GM19467 (cell line): ENCODE results near the gene BCORL1.

ENCODE experiments used
- ATAC-seq: cut with Tn5 transposase; IDR thresholded peaks from one replicate; pipeline ENCODE4 v1.9.1; 2021; ENCODE audit warnings: mild to moderate bottlenecking, moderate library complexity; ENCODE audit not compliant: unreplicated experiment

BCORL1 gene

DNA sequence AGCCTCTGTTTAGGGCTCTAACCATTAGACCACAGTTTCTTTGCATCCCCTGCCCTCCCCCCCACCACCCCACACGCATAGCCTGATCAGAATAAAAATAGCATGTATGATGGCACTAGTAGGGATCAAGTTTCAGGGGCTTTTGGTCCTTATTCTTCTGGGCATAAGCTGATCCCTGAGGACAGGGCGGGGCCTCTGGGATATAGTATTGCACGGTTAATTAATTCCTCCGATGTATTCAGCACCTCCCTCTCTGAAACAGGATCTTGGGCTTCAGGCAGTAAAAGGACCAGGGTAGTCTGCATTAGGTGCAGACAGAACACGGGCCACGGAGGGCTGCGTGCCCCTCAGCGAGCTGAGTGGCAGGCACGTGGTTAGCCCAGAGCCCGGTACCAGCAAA, 70.8 kb downstream of the BCORL1 start:
- no peak for ATAC-seq

DNA sequence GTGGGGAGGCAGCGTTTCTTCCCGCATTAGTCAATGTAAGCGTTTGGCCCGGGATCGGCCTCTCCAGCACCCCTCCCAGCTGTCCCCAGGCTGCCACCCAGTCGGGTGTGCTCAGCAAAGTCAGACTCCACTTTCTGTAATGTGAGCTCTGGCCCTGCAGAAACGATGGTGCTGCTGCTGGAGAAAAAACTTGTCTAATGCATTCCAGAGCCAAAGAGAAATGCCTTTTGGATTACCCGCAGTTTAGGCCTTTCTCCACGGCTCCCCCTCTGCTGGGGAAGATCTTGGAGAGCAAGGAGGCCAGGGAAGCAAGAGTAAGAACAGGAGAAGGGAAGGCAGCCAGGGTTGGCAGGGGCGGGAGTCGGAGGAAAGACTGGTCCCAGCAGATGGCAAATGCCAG, 72.7 kb downstream of the BCORL1 start:
- no peak for ATAC-seq

DNA sequence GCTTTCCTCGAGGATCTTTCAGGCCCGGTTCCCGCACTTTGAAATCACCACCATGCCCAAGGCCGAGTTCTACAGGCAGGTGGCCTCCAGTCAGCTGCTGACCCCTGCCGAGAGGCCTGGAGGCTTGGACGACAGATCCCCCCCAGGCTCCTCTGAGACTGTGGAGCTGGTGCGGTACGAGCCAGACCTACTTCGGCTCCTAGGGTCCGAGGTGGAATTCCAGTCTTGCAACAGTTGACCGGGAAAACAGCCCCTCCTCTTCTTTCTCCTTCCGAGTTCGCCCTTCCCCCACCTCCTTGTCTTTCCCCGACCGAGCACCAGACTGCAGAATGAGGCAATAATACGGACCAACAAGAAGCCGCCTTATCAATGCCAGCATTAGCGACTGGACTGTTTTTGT, 73.5 kb downstream of the BCORL1 start:
- no peak for ATAC-seq

DNA sequence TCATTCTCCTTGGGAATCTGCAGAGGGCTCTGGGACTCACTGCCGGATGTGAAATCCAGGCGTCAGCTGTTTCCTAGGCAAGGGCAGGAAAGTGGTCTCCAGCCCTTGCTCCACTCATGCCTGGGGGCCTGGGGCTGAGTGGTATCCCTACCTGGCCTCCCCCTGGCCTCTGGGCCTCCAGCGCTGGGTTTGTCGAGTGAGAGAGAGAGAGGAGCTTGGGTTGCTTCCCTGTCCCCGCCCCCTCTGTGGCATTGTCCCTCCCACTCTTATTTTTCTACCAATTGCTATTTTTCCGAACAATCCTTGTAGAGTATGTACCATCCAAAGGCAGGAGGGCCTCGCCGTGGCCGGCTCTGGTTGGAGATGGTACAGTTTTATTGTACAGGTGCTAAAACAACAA, 74.8 kb downstream of the BCORL1 start:
- no peak for ATAC-seq

DNA sequence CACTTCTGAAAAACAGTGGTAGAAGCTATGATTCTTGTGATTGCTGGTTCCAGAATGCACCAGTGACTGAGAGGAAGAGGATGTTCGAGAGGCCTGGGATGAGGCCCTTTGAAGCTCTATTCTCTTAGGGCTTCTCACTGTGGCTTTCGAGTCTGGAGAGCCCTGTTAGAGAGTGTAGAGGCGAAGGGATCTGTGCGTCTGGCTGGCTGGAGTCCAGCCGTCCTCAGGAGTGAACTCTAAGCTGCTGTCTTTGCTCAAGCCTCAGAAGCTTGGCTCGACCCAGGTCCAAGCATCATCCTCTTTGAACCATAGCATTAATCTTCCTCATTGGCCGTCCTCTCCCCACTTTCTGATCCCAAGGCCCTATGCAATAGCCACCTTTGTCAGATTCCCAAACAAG, 76.2 kb downstream of the BCORL1 start:
- no peak for ATAC-seq

DNA sequence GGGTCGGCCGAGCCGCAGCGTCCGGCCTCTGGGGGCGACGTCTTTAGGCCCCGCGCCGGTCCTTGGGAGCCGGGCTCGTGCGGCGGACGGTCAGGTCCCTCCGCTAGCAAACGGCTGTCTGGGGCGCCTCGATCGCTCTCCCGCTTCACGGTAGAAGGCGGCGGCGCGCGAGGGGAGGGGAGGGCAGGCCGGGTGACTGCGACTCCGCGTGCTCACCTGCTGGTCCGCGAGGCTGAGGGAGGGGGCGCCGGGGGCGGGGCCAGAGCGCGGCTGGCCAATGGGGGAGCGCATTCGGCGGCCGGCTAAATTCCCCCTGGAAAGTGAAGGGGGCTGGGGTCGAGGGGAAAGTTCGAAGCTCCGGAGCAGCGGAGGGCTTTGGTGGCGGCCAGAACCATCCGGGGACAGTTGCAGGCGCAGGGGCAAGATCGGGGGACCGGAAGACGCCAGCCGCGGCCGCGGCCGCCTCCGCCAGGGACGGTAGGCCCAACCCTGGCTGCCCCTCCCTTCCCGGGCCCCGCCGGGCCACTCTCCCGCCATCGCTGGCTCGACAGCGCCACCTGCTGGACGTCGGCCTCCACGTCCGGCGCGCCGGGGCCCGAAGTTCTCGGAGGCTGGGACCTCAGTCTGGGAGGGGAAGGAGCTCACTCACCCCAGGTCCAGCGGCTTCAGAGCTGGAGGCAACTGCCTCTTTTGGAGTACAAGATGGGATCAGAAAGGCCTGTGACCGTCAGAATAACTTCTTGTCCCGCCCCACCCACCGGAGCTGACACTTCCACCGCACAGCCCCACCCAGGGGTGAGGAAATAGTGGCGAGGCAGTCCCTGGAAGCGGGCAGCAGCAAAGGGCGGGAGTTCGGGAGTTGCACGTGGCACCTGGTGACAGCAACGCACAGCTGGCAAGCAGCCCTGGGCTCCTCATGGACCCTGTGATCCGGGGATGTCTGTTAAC, 78.0 kb downstream of the BCORL1 start:
- ATAC-seq: peak; percentile 87

DNA sequence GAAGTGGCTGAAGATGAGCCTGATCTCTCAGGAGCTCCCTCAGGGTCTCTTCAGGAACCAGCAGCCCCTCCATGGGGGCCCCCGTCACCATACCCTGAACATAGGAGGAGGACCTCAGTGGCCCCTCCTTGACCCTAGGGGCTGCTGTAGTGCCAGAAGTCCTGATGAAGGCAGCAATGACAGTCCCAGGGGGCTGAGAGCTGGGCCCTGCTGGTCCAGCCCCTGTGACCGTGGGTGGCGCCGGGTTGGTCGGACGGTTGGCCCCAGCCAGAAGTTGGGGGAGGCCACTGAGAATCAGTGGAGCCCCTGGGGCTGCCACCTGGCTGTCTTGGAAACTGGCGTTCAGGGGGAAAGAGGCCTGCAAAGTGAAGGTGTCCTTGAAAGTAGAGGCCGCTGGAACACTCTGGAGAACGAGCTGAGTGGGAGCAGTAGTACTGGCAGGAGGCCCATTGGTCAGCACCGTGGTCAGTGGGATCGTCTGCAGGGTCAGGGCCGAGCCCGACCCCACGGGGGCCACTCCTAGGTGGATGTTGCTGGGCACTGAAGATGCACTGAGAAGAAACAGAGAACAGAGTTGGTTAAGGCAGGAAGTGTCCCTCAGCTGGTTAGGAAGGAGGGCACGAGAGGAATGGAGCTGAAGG, 84.7 kb downstream of the BCORL1 start:
- no peak for ATAC-seq

DNA sequence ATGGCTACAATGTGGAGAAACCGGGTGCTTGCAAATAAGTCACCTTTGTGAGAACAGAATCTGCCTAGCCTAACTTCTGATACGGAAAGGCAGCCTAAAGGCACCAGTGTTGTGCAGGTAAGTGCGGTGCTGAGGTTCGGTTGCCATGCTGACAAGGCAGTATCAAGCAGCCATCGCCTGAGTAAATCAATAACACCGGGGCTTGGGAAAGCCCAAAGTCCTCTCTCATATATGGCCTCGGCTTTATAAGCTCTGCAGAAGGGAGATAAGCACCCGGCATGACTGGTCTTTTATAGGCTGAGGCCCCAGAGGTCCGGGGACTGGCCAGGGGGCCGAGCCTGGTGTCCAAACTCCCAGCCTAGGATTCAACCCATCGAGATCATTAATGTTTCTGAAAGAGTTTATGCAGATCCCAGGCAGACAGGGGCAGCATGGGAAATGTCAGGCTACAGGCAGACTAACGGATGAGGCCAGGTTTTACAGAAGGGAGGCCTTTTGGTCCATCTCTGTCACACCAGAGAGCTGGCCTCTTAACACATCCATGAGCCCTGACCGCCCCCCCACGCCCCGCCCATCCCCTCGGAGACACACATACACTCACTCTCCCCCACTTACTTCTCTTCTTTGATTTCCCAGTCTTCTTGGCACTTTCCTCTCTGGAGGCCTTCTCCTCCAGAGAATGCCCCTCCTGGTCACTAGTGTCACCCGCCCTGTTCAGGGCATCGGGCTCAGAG, 89.3 kb downstream of the BCORL1 start:
- no peak for ATAC-seq

DNA sequence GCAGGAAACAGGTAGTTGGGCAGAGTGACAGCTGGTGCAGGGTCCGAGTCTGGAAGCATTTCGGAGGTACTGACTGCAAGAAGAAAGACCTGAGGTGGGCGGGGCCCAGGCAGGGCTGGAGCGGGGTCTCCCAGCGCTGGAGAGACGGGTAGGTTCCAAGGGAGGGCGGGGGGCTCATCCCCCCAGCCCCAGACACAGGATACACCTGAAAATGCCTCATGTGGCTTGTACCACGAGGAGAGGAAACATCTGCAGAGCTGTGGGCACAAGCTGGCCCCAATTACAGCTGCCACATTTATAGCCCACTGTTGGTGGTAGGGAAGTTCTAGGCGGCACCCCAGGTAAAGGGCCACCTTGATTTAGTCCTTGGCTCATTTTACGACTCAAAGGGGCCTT, 89.9 kb downstream of the BCORL1 start:
- no peak for ATAC-seq

DNA sequence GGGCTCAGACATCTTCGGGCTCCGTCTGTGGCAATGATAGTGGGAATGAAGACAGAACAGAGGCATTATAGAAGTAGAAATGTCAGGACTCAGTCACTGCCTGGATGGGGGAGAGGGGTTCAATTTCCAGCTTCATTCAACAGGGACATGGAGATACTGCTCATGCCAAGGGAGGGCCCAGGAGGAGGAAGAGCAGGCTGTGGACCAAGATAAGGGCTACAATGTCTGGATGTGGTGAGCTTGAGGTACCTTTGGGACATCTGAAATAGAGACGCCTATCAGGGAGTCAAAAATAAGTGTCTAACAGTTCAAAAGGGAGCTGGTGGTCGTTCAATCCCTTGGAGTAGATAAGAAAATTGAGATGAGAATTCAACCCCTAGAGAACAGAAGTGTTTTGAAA, 93.3 kb downstream of the BCORL1 start:
- ATAC-seq: no peak

DNA sequence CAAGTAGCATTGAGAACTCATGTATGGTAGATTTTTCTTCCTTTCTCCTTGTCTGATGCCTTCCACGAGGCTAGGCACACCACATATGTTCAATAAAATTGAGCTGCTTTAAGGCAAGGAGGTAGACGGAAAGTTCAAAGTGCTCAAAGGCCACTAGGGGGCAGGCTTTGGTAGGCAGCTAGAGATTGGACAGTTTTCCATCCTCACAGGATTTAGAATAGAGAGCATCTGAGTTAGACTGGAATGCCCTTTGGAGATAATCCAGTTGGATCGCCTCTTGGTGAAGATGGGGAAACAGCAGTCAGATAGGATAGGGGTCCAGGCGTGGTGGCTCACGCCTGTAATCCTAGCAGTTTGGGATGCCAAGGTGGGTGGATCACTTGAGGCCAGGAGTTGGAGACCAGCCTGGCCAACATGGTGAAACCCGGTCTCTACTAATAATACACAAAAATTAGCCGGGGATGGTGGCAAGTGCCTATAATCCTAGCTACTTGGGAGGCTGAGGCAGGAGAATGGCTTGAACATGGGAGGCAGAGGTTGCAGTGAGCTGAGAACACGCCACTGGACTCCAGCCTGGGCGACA, 97.5 kb downstream of the BCORL1 start:
- no peak for ATAC-seq

DNA sequence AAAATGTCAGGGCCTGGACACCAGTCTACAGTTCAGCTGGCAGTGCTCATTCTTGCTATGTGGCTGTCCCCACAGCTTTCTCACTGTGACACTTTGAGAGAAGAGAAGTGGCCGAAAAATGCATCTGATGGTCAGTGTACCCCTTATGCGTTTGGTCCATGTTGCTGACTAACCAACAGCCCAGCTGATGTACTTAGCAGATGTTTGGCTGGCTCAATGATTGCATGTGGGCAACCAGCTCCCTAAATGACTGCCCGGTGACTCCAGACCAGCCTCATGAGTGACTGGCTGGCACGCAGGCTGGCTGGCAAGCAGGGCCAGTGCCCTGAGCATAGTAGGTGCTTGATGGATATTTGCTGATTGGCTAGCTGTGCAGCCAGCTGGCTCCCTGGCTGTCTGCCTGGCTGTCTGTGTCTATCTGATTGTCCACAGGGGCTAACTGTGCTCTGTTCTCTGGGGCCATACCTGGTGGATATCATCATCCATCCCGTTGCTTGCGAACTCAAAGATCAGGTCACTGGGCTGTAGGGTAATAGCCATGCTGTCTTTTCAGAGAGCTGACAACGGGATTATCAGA, 98.4 kb downstream of the BCORL1 start:
- no peak for ATAC-seq

DNA sequence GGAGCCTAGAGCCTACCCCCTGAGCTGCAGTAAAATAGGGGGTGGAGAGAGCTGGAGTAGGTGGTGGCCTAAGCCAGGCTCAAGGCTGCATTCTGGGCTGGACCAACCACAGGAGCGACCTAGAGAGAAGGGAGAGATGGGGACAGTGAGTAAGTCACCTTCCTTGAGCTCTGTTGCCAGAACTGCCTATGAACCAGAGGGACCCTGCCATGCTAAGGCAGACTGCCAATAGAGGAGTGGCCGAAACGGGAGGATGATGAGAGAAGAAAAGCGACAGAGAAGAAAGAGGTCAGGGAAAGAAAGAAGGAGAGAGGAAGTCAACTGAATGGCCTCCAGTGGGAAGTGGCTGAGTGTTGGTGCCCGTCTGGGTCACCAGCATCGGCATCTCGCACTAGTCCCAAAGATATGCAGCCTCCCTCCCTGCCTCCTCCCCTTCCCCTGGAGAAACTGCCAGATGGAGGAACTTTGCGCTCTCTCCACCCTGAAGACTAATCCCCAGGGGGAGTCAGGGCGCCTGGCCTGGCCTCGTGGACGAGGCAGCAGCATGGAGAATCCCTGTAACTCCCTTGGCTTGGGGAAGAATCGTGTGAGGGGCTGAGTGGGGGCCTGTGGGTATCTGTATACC, 99.1 kb downstream of the BCORL1 start:
- no peak for ATAC-seq

DNA sequence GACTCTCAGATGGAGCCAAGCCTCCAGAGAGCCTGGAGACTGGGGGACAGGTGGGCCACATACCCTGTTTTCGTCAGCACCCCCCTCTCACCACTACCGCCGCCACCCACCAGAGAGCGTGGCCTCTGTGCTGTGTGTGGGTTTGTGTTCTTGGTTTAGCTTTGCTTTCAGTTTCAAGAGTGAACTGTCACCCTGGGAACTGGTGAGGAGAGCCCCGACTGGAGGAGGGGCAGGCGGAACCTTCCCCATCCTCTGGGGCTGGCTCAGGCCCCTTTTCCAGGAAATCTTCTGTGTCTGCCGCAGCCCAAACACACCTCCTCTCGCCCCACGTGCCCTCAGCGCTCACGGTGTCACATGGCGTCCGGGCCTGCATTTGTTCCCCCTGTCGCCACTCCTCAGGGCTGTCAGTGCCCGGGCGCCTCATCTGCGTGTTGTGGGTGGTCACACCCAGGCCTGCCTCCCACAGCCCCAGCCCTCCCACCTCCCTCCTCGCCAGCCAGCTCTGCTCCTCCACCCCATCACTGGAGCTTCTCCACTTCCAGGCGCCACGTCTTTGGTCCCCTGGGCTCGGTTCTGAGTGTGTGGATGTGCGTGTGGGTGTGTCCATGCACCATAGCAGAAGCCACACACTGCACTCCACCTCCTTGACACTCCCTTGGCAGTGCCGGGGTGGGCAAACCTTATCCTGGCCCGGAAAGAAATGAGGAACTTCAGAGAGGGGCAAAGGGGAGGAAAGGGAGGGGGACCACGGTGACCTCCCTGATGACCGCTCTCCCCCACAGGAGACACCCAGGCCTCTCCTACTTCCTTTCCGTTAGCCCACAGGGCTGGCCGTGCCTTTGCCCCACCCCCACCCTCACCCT, 100.0 kb downstream of the BCORL1 start:
- ATAC-seq: peak; percentile 48

DNA sequence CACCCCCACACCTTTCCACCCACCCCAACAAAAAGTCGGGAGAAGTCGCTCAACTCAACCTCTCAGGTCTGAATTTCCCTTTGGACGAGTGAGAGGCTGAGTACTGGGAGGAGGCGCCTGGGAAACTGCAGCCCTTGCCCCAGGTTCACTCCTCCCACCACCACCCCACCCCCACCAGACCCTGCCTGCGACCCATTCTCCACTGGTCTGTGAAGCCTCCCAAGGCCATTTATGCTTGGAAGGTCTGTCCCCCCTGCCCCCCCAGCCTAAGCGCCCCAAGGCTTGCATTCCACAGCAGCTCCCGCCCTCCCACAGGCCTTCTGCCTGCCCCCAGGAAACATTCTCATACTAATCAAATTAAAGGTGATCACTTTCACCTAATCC, 100.7 kb downstream of the BCORL1 start:
- ATAC-seq: no peak

DNA sequence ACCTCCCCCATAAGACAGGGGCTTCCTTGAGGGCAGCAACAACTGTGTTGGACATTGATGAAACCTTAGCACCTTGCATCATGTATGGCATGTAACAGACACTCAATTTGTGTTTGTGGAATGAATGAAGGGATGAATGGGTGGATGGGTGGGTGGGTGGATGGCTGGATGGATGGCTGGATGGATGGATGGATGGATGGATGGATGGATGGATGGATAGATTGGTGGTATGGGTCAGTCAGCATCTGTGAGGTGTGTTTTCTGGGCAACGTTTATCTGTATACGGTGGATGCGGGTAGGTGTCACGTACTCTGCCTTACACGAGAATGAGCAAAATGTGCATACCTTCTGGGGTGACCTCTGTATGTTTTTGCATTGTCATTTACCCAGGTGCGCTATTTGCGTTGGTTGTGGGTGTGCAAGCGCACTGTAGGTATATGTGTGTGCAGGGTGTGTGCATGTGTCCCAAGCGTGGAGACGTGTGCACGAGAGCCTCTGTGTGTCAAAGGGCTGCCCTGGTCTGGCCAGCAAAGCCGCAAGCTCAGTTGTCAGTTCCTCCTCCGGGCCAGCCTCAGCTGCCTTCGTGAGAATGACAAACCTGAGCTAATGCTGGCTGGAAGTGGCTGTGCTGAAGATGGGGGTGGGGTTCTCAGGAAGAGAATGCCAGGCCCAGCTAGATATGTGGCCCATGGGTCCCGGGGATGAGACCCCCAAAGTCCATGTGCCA, 101.4 kb downstream of the BCORL1 start:
- no peak for ATAC-seq

DNA sequence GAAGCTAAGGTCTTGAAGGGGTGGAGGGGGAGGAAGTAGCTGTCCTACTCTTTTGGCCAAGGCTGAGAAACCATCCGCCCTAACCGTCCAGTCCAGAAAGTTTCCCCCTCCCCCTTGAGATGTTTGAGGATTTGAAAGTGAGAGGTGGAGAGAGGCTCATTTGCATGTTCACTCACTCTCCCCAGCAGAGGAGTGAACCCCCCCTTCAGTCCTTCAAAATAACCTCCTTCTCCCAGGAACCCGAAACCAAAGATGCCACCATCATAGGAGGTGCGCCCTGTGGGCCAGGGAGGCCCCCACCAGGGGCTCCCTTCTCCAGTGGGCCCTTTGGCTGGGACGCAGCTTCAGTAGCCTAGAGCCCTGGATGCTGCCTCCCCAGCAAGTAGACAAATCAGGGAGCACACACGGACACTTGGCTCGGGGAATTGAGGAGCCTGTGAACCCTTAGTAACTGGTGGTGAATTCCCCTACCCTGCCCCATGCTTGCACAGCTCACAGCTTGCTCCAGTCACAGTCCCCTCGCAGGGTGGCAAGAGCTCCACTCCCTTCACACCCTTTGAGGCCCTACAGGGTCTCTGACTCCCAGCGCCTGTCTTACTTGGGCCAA, 102.3 kb downstream of the BCORL1 start:
- no peak for ATAC-seq
